GM19193 (cell line): ENCODE results near the gene PRMT1.

Source experiments
- POLR2A ChIP-seq: IDR thresholded peaks from 4 replicates; pipeline ENCODE4 v1.6.1; 2011; ENCODE audit not compliant: insufficient read depth, insufficient read length; ENCODE audit errors: extremely low read depth

Gene PRMT1

DNA sequence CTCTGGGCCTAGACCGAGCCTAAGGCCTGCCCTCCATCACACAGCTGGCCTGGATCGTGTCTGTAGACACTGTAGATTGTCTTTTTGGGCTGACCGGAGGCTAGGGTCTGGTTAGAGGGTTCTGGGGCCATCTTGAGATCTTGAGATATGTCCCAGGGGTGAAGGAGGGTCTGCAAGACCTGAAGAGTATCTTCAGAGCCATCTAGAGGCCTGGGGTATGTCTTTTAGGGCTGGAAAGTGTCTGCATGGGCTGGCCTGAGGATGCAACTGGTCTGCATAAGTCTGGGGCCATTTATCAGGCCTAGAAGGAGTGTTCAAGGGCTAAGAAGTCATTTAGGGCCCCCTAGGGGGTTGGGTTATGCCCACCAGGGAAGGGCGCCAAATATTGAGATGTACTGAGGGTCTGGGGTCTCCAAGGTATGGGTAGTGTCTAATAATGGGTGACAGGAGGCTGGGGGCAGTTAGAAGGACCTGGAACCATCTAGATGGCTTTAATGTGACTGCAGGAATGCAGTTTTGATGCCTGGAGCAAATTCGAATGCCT, 34.5 kb upstream of the PRMT1 start:
- no peak for TF ChIP-seq POLR2A

DNA sequence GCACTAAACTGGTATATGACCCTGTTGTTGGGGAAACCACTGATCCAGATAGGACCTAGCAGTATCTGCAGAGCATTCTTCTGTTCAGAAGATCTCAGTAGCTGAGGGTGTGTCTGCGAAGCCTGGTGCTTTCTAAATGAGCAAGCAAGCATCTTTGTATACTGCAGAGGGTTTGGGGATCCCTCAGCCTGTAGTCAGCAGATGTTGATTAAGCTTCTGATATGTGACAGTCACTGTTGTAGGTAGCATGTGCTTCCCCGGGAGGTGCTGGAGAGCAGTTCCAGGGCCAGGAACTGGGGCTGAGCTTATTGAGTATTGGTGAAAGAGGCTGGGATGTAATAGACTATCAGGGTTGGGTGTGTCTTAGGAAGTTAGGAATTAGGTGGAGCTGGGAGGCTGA, 33.6 kb upstream of the PRMT1 start:
- no peak for TF ChIP-seq POLR2A

GRCh38 chr19:49645592-49645991, 31.5 kb upstream of the PRMT1 start:
- TF ChIP-seq POLR2A = no peak

- no peak for TF ChIP-seq POLR2A
These were observed 31.1 kb upstream of the PRMT1 start for GRCh38 chr19:49645995-49646394.

DNA sequence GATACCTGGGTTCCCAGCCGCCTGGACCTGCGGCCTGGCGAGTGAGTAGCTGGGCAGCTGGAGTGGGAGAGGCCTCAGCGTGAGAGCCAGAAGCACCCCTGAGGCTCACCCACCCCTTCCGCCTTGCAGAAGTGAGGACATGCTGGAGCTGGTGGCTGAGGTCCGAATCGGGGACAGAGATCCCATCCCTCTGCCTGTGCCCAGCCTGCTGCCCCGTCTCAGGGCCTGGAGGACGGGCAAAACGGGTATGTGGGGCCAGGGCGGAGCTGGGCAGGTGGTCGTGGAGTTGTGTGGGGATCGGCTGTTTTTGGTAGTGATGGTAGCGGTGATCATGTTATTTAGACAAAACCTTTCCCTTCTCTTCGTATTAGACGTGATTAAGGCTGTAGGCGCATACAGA, 30.5 kb upstream of the PRMT1 start:
- TF ChIP-seq POLR2A = no peak

DNA sequence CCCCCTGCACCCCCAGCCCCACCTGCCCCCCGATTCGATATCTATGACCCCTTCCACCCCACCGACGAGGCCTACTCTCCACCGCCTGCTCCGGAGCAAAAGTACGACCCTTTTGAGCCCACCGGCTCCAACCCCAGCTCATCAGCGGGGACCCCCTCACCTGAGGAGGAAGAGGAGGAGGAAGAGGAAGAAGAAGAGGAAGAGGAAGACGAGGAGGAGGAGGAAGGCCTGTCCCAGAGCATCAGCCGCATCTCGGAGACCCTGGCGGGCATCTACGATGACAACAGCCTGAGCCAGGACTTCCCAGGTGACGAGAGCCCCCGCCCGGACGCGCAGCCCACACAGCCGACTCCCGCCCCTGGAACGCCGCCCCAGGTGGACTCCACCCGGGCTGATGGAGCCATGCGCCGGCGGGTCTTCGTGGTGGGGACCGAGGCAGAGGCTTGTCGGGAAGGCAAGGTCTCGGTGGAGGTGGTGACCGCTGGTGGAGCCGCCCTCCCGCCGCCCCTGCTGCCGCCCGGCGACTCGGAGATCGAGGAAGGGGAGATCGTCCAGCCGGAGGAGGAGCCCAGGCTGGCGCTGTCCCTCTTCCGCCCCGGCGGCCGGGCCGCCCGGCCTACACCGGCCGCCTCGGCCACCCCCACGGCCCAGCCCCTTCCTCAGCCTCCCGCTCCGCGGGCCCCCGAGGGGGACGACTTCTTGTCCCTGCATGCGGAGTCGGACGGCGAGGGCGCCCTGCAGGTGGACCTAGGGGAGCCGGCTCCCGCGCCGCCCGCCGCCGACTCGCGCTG, 25.8 kb upstream of the PRMT1 start:
- TF ChIP-seq POLR2A = no peak

GRCh38 chr19:49651820-49652550, 25.1 kb upstream of the PRMT1 start:
- TF ChIP-seq POLR2A = no peak

GRCh38 chr19:49652551-49653465, 24.3 kb upstream of the PRMT1 start:
- no peak for TF ChIP-seq POLR2A

- TF ChIP-seq POLR2A = no peak
These were observed 23.6 kb upstream of the PRMT1 start for GRCh38 chr19:49653466-49653806.

GRCh38 chr19:49654581-49654980, 22.5 kb upstream of the PRMT1 start:
- TF ChIP-seq POLR2A = no peak

DNA sequence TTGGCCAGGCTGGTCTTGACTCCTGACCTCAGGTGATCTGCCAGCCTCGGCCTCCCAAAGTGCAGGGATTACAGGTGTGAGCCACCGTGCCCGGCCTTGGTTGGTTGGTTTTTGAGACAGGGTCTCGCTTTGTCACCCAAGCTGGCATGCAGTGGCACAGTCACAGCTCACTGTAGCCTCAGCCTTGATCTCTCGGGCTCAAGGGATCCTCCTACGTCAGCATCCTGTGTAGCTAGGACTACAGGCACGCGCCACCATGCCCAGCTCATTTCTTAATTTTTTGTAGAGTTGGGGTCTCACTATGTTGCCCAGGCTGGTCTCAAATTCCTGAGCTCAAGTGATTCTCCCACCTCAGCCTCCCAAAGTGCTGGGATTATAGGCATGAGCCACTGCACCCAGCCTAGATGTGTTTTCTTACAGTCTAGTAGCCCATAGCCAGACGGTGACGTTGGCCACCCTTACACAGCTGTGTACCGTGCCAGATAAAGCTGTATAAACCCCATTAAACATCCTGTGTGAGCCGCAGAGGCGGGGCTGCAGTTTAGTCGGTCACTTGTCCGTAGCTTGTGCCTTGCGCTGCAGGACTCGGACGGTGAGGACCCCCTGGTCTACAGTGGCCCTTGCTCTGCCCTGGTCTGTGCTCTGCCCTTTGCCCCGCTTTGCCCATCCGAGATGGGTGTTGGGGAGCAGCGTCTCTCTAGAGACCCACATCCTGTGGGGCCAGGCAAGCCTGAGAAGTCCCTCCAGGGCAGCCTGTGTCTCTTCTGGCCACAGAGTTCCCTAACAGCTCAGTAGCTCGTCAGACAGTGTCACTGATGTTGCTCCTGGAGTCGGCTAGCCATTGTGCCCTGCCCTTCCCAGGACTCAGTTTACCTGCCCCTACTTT, 21.3 kb upstream of the PRMT1 start:
- no peak for TF ChIP-seq POLR2A

DNA sequence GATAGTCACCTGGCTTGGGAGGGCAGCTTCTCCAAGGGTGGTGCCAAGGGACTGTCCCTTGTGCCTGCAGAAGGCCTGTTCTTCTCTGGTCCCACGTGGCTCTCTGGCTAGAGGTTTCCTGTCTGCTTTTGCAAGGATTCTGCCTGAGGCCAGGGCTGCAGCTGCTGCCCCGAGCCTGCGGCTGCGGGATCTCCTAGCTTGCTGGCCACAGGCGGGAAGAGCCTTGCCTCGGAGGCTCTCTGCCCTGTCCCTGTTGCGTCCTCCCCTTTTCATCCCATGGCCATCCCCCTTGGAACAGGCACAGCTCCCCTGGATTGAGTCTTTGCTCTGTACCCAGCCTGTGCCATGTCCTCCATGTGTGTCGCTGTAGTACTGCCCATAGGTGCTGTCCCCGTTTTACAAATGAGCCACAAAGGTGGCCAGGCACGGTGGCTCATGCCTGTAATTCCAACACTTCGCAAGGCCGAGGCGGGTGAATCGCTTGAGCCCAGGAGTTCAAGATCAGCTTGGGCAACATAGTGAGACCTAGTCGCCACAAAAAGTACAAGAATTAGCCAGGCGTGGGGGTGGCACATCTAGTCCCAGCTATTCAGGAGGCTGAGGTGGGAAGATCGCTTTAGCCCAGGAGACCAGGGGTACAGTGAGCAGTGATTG, 20.5 kb upstream of the PRMT1 start:
- no peak for TF ChIP-seq POLR2A

DNA sequence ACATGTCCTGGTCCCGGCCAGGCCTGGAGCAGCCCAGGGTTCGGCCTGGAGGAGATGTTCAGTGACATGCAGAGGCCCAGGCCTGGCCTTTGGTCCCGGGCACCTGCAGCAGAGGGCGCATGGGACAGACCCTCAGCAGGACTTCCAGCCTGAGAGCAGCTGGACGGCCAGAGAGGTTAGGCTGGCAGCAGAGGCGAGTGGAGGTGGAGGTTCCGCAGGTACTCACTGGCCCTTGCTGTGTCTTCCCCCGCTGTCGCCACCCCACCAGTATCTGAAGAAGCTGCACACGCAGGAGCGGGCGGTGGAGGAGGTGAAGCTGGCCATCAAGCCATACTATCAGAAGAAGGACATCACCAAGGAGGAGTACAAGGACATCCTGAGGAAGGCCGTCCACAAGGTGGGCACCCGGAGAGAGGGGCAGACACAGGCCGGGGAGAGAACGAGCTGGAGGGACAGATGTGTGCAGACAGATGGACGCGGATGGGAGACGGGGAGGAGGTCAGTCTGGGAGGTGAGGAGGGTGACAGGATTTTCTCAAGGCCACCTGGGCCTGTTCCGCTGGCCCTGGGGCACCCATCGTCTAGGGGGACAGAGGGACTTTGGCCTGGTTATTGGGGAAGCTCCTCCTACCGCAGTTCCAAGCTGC, 19.5 kb upstream of the PRMT1 start:
- TF ChIP-seq POLR2A = no peak

GRCh38 chr19:49658139-49658517, 18.9 kb upstream of the PRMT1 start:
- no peak for TF ChIP-seq POLR2A
